Measurements from ENCODE around the gene MEIS1. TPM values are rescaled to one million over a fixed set of nuclear protein-coding genes. Genes with fewer than 3 reads are reported as not detected.

MEIS1 gene
- total and polyA plus RNA-seq, 2 donors (not counting 1 experiment from before 2014, with no cell fraction given): 0.03 TPM; not detected in 1

GRCh38 chr2:66536290-66536673 is 101.4 kb downstream of the MEIS1 start:
- Histone ChIP-seq H3K4me1 (ENCODE audit: control insufficient read depth in 2 of 2, insufficient read depth in 2 of 2, low read length in 2 of 2) (no peaks in the 10 kb centered on the region), H3K27ac (ENCODE audit: low read length in 2 of 2) (no peak overlapping the region), H3K9me3 (ENCODE audit: control extremely low read depth in 1 of 3, control insufficient read depth in 2 of 3, insufficient read depth in 1 of 3, low read length in 2 of 3) (peaks cover 0 to 2% (median 0%) of the 10 kb centered on the region in 3 donors), H4K20me1 (ENCODE audit: control insufficient read depth, insufficient read depth, low read length, poor library complexity, severe bottlenecking) (no peaks in the 10 kb centered on the region), H3K4me3 (ENCODE audit: control extremely low read depth in 1 of 5, extremely low read depth in 1 of 5, insufficient read depth in 1 of 5, low read depth in 2 of 5, low read length in 4 of 5) (no peak overlapping the region), H3K9ac (ENCODE audit: low read length) (no peak overlapping the region), H2AFZ (ENCODE audit: insufficient read depth, low read depth, low read length, poor library complexity, severe bottlenecking) (no peak overlapping the region), H3K79me2 (ENCODE audit: control insufficient read depth, insufficient read depth, low read length) (no peaks in the 10 kb centered on the region), H3K36me3 (replicated peaks in 1 of 2; ENCODE audit: control extremely low read depth in 1 of 2, control insufficient read depth in 1 of 2, extremely low read depth in 1 of 2, insufficient read depth in 2 of 2, low read length in 1 of 2) (no peaks in the 10 kb centered on the region), H3K27me3 (replicated peaks in 1 of 4; ENCODE audit: control extremely low read depth in 1 of 4, control insufficient read depth in 3 of 4, insufficient read depth in 4 of 4, low read length in 3 of 4) (no peaks in the 10 kb centered on the region), H3K4me2 (replicated peaks; ENCODE audit: low read depth, low read length, poor library complexity, severe bottlenecking) (no peak overlapping the region)
- Mint-ChIP-seq H3K4me3 (no peak overlapping the region), H3K27ac (no peak overlapping the region), H3K27me3 (no peaks in the 10 kb centered on the region), H3K9me3 (ENCODE audit: insufficient read depth) (no peaks in the 10 kb centered on the region), H3K4me1 (no peaks in the 10 kb centered on the region)
- TF ChIP-seq CTCF (IDR thresholded peaks at IDR 0.05) (no peak), EZH2 (IDR thresholded peaks at IDR 0.05; ENCODE audit: borderline replicate concordance, insufficient read depth, low read depth, low read length, poor library complexity, severe bottlenecking) (no peak)
- WGBS (ENCODE audit: insufficient coverage): no CpG with 5 or more reads among the region's 2 CpGs
- intact Hi-C loops (cut with micrococcal nuclease): no loop called here
- ChIA-PET POLR2A (no interaction called here), CTCF (no interaction called here)
- no peak for ATAC-seq (ENCODE audit: low read depth)
- no peak for DNase-seq

GRCh38 chr2:66536997-66537396 is 102.1 kb downstream of the MEIS1 start:
- Mint-ChIP-seq H3K27ac (no peak overlapping the region), H3K4me3 (no peak overlapping the region), H3K4me1 (no peaks in the 10 kb centered on the region), H3K9me3 (ENCODE audit: insufficient read depth) (no peaks in the 10 kb centered on the region), H3K27me3 (no peaks in the 10 kb centered on the region)
- intact Hi-C loops (cut with micrococcal nuclease): no loop called here
- Histone ChIP-seq H3K27me3 (replicated peaks in 1 of 4; ENCODE audit: control extremely low read depth in 1 of 4, control insufficient read depth in 3 of 4, insufficient read depth in 4 of 4, low read length in 3 of 4) (no peaks in the 10 kb centered on the region), H3K27ac (ENCODE audit: low read length in 2 of 2) (no peak overlapping the region), H3K4me2 (replicated peaks; ENCODE audit: low read depth, low read length, poor library complexity, severe bottlenecking) (no peak overlapping the region), H4K20me1 (ENCODE audit: control insufficient read depth, insufficient read depth, low read length, poor library complexity, severe bottlenecking) (no peaks in the 10 kb centered on the region), H3K4me3 (ENCODE audit: control extremely low read depth in 1 of 5, extremely low read depth in 1 of 5, insufficient read depth in 1 of 5, low read depth in 2 of 5, low read length in 4 of 5) (no peak overlapping the region), H3K36me3 (replicated peaks in 1 of 2; ENCODE audit: control extremely low read depth in 1 of 2, control insufficient read depth in 1 of 2, extremely low read depth in 1 of 2, insufficient read depth in 2 of 2, low read length in 1 of 2) (no peaks in the 10 kb centered on the region), H3K9ac (ENCODE audit: low read length) (no peak overlapping the region), H3K4me1 (ENCODE audit: control insufficient read depth in 2 of 2, insufficient read depth in 2 of 2, low read length in 2 of 2) (no peaks in the 10 kb centered on the region), H3K9me3 (ENCODE audit: control extremely low read depth in 1 of 3, control insufficient read depth in 2 of 3, insufficient read depth in 1 of 3, low read length in 2 of 3) (no peaks in the 10 kb centered on the region), H3K79me2 (ENCODE audit: control insufficient read depth, insufficient read depth, low read length) (no peaks in the 10 kb centered on the region), H2AFZ (ENCODE audit: insufficient read depth, low read depth, low read length, poor library complexity, severe bottlenecking) (no peak overlapping the region)
- ATAC-seq (ENCODE audit: low read depth) (no peak), DNase-seq (no peak)
- ChIA-PET POLR2A (no interaction called here), CTCF (no interaction called here)
- no peak for TF ChIP-seq CTCF (IDR thresholded peaks at IDR 0.05)
- no peak for TF ChIP-seq EZH2 (IDR thresholded peaks at IDR 0.05; ENCODE audit: borderline replicate concordance, insufficient read depth, low read depth, low read length, poor library complexity, severe bottlenecking)
- 100% methylated on average over 1 of the region's 2 CpGs for WGBS (ENCODE audit: insufficient coverage)

Data from B cell (primary cell).